Stimulated activated CD4-positive, alpha-beta T cell treated with anti-CD3 and anti-CD28 coated beads, Interleukin-4, amount 100 ng/mL, for 4 hours (primary cell): ENCODE measurements around the gene LY6G5C.

Experiments
- DNase-seq, 2 experiments: peaks; one replicate each; pipeline ENCODE4 v3.0.0-alpha.2; 2020

Gene LY6G5C

GRCh38 chr6:31690231-31691077 lies 9.6 kb upstream of the LY6G5C start:
- no peak for DNase-seq

- no peak for DNase-seq
Measured at GRCh38 chr6:31689249-31690110, 8.6 kb upstream of the LY6G5C start.

GRCh38 chr6:31687860-31688693 lies 7.2 kb upstream of the LY6G5C start:
- no peak for DNase-seq

- no peak for DNase-seq
Measured at GRCh38 chr6:31687321-31687720, 6.5 kb upstream of the LY6G5C start.

- DNase-seq = no peak
Measured at GRCh38 chr6:31686483-31686882, 5.6 kb upstream of the LY6G5C start.

GRCh38 chr6:31683591-31683990 lies 2.7 kb upstream of the LY6G5C start:
- no peak for DNase-seq

- DNase-seq = peak; percentile 36 to 40
Measured at GRCh38 chr6:31681135-31681671, 336 bp upstream of the LY6G5C start.

- no peak for DNase-seq
Measured at GRCh38 chr6:31677955-31678354, 2.9 kb downstream of the LY6G5C start.

- DNase-seq = no peak
Measured at GRCh38 chr6:31676904-31677303, 4.0 kb downstream of the LY6G5C start.

GRCh38 chr6:31676322-31676903 lies 4.5 kb downstream of the LY6G5C start:
- DNase-seq = no peak

- no peak for DNase-seq
Measured at GRCh38 chr6:31669676-31670075, 11.2 kb downstream of the LY6G5C start, which contains the start of gene LY6G5B. Gene LY6G5B, plus strand, starts transcription at chr6:31669976. Its CDS starts 975 bp downstream, at chr6:31670951.

- no peak for DNase-seq
Measured at GRCh38 chr6:31666337-31666965, 14.4 kb downstream of the LY6G5C start.

- DNase-seq = peak; percentile 94 to 98
Measured at GRCh38 chr6:31665501-31666336, 15.1 kb downstream of the LY6G5C start, which contains the start of gene CSNK2B. Gene CSNK2B, plus strand, starts transcription at chr6:31666080. Its CDS starts 752 bp downstream, at chr6:31666832.

- DNase-seq = peak; percentile 79 to 87
Measured at GRCh38 chr6:31664790-31665500, 15.9 kb downstream of the LY6G5C start, which contains the start of gene GPANK1. Gene GPANK1, minus strand, starts transcription at chr6:31664997. Its CDS starts 519 bp downstream, at chr6:31664478.

GRCh38 chr6:31663961-31664789 lies 16.7 kb downstream of the LY6G5C start:
- DNase-seq = no peak

- DNase-seq = no peak
Measured at GRCh38 chr6:31663126-31663960, 17.5 kb downstream of the LY6G5C start.

- no peak for DNase-seq
Measured at GRCh38 chr6:31662124-31662723, 18.6 kb downstream of the LY6G5C start.
